HG03066 (cell line): ENCODE data around the gene ZSWIM6.
A peak's percentile ranks its signal among the peaks of the same experiment; 100 is the strongest.
"Not testable (repeated sequence)": the region's sequence is repeated elsewhere in the genome, so short reads cannot be mapped to it uniquely, and the experiment has no call there.

Experiments
- ATAC-seq: cut with Tn5 transposase; IDR thresholded peaks from one replicate; pipeline ENCODE4 v1.9.1; 2021; ENCODE audit warnings: low read depth; ENCODE audit not compliant: unreplicated experiment

ZSWIM6 gene

GRCh38 chr5:61402970-61403900 is 71.2 kb downstream of the ZSWIM6 start:
- no peak for ATAC-seq

- no peak for ATAC-seq
Measured at GRCh38 chr5:61405511-61406295, 73.6 kb downstream of the ZSWIM6 start.

- ATAC-seq, result not testable (repeated sequence)
Measured at GRCh38 chr5:61406497-61406896, 74.4 kb downstream of the ZSWIM6 start.

- ATAC-seq, result no peak
Measured at GRCh38 chr5:61407706-61408270, 75.7 kb downstream of the ZSWIM6 start.

- ATAC-seq, result peak; percentile 96
Measured at GRCh38 chr5:61408476-61409168, 76.6 kb downstream of the ZSWIM6 start.

- ATAC-seq, result no peak
Measured at GRCh38 chr5:61409568-61409967, 77.5 kb downstream of the ZSWIM6 start.

GRCh38 chr5:61410811-61411210 is 78.8 kb downstream of the ZSWIM6 start:
- ATAC-seq, result no peak

GRCh38 chr5:61412361-61412760 is 80.3 kb downstream of the ZSWIM6 start:
- no peak for ATAC-seq

- not testable (repeated sequence) for ATAC-seq
Measured at GRCh38 chr5:61413205-61413604, 81.1 kb downstream of the ZSWIM6 start.

GRCh38 chr5:61414806-61415205 is 82.7 kb downstream of the ZSWIM6 start:
- no peak for ATAC-seq

- ATAC-seq, result no peak
Measured at GRCh38 chr5:61416010-61416409, 84.0 kb downstream of the ZSWIM6 start.

GRCh38 chr5:61416420-61416819 is 84.4 kb downstream of the ZSWIM6 start:
- ATAC-seq, result no peak

- no peak for ATAC-seq
Measured at GRCh38 chr5:61417340-61417739, 85.3 kb downstream of the ZSWIM6 start.

GRCh38 chr5:61417851-61418250 is 85.8 kb downstream of the ZSWIM6 start:
- ATAC-seq, result no peak

GRCh38 chr5:61419106-61419505 is 87.0 kb downstream of the ZSWIM6 start:
- ATAC-seq, result no peak

- ATAC-seq, result no peak
Measured at GRCh38 chr5:61420016-61420415, 88.0 kb downstream of the ZSWIM6 start.

- ATAC-seq, result not testable (repeated sequence)
Measured at GRCh38 chr5:61421262-61421661, 89.2 kb downstream of the ZSWIM6 start.

GRCh38 chr5:61423487-61424145 is 91.6 kb downstream of the ZSWIM6 start:
- no peak for ATAC-seq

- ATAC-seq, result no peak
Measured at GRCh38 chr5:61425918-61426317, 93.9 kb downstream of the ZSWIM6 start.

- no peak for ATAC-seq
Measured at GRCh38 chr5:61429906-61430305, 97.8 kb downstream of the ZSWIM6 start.
